GM06990 (cell line): ENCODE measurements around the gene MUSTN1.

Experiments
- DNase-seq: peaks from one replicate; pipeline ENCODE4 v3.0.0-alpha.2; 2011; ENCODE audit not compliant: insufficient read length; ENCODE audit errors: extremely low read depth
- H3K27me3 ChIP-seq: replicated peaks from 2 replicates; pipeline ENCODE4 v1.6.0; 2011; ENCODE audit warnings: low read length; ENCODE audit not compliant: control insufficient read depth, insufficient read depth
- H3K36me3 ChIP-seq: 2 replicates; pipeline ENCODE4 v1.5.1; 2011; ENCODE audit warnings: low read length; ENCODE audit not compliant: control insufficient read depth, insufficient read depth
- H3K4me3 ChIP-seq: replicated peaks from 2 replicates; pipeline ENCODE4 v1.5.1; 2011; ENCODE audit warnings: low read depth, mild to moderate bottlenecking, control low read depth, low read length
- TF ChIP-seq, protein P1 (sequence below): IDR thresholded peaks from 2 replicates; pipeline ENCODE4 v1.5.1; 2011; ENCODE audit warnings: low read length, control low read depth, mild to moderate bottlenecking, inconsistent platforms; ENCODE audit not compliant: insufficient read depth, poor library complexity, severe bottlenecking

Gene MUSTN1

DNA sequence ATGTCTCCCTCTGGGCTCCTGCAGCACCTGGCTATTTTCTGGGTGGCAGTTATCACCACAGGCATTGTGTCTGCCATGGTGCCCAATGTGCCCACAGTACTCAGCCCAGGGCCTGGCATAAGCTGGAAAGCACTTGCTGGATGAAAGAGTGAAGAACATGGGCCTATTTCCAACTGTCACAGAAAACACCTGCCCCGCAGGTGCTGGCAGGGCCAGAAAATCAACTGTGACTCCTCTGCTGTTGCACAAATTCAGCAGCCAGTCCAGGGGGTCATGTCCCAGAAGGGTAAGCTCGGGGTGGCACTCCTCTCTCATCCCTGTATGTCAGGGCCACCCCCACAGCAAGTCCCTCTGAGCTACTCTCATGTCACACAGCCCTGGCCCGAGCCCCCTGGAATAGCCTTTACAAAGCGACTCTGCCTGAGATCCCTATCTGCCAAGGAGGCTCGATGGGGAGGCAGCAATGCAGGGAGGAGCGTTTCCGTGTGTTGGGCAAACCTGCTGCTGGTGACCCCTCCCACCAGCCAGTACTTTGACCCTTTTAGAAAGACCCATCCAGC lies 23.3 kb downstream of the MUSTN1 start:
- H3K4me3 ChIP-seq, result no peak overlapping the region
- H3K36me3 ChIP-seq, result no peaks in the 10 kb centered on the region
- TF ChIP-seq, protein P1, sequence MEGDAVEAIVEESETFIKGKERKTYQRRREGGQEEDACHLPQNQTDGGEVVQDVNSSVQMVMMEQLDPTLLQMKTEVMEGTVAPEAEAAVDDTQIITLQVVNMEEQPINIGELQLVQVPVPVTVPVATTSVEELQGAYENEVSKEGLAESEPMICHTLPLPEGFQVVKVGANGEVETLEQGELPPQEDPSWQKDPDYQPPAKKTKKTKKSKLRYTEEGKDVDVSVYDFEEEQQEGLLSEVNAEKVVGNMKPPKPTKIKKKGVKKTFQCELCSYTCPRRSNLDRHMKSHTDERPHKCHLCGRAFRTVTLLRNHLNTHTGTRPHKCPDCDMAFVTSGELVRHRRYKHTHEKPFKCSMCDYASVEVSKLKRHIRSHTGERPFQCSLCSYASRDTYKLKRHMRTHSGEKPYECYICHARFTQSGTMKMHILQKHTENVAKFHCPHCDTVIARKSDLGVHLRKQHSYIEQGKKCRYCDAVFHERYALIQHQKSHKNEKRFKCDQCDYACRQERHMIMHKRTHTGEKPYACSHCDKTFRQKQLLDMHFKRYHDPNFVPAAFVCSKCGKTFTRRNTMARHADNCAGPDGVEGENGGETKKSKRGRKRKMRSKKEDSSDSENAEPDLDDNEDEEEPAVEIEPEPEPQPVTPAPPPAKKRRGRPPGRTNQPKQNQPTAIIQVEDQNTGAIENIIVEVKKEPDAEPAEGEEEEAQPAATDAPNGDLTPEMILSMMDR, result no peak
- no peak for DNase-seq
- H3K27me3 ChIP-seq, result no peaks in the 10 kb centered on the region

DNA sequence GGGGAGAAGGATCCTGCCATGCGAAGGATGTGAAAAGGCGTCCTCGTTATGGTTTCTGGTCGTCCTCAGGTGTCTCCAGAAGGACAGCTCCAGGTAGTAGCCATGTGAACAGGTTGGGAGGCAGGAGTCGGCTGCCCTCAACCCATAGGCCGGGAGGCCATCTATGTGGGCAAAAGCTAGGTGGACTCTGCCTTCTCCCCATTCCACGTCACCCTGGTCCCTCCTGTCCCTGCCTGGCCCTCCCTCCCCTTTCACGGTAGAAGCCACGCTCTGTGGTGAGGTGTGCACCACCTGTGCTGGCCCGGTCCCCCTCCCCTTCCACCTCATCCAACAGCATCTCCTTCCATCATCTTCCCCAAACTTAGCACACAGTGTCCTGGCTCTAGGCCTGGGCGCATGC lies 23.9 kb downstream of the MUSTN1 start:
- no peak for DNase-seq
- H3K4me3 ChIP-seq, result no peak overlapping the region
- H3K36me3 ChIP-seq, result no peaks in the 10 kb centered on the region
- TF ChIP-seq, protein P1, result no peak
- H3K27me3 ChIP-seq, result no peaks in the 10 kb centered on the region

DNA sequence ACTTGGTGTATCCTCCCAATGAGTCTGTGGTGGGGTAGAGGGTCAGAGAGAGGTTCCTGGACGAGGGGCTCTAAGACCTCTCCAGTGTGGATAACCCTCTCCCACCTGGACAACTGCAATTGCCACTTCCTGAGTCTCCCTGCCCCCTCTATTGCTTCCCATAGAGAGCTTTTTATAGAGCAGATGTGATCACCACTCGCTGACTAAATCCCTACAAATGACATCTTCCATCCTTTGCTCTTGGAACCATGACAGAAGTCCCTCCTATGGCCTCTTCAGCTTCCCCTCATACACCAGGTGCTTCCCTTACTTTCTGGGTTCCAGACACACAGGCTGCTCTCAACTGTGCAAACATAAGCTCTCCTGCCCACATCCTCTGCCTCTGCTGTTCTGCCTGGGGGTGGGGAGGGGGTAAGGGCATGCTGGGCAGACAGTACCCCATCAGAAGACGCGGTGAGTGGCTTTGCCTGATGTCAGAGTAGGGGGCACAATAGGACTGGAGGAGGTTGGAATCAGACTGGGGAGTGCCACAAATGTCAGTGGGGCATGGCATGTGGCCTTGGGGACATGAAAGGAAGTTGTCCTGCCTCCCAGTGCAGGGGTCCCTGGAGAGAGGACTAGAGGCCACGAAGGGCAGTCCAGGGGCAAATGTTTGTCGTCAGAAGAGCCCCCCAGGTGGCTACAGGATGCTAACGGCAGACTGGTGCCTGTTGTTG lies 25.0 kb downstream of the MUSTN1 start:
- H3K4me3 ChIP-seq, result no peak overlapping the region
- no peak for DNase-seq
- TF ChIP-seq, protein P1, result no peak
- no peaks in the 10 kb centered on the region for H3K36me3 ChIP-seq
- no peaks in the 10 kb centered on the region for H3K27me3 ChIP-seq

DNA sequence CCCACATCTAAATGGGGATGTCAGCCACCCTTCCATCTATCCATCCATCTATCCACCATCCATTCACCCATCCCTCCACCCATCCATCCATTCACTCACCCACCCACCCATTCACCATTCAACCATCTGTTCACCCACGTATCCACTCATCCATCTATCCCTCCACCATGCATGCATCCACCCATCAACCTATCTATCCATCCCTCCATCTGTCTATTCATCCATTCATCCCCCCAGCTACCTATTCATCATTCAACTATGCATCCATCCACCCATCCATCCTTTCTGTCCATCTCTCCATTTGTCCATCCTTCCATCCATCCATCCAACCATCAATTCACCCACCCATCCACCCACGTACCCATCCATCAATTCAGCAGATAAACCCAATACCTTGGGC lies 25.7 kb downstream of the MUSTN1 start:
- H3K27me3 ChIP-seq, result no peaks in the 10 kb centered on the region
- H3K36me3 ChIP-seq, result no peaks in the 10 kb centered on the region
- DNase-seq, result no peak
- H3K4me3 ChIP-seq, result no peak overlapping the region
- TF ChIP-seq, protein P1, result no peak

DNA sequence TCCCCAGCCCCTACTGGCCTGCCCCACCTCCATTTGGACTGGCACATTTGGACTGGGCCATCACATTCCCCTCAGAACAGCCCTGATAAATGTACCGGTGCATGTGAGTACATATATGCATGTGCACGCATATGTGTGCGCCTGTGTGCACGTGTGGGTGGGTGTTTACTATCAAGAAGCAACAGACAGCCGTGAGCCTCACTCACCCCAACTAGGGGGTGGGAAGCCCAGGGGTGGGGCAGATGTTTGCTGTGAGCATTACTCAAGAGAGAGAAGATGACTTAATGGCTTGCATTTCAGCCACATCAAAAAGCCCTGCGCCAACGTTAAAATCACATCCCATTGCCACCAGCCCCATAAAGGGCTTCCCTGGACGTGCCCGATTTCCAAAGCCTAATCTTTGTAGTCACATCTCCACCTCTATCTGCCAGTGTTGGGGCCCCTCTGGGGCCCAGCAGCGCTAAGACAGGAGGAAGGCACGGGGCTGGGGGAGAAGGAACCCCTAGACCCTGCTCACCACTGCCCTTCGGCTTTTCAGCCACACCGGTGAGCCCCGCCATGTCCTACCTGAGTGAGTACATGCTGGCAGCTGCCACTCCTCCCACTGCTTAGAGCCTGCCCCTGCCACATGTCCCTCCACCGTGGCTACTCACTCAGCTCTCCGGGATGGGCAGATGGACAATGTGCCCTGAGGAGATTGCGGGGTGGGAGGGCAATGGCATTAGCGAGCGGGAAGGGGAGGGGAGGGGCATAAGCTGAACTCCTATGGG lies 29.4 kb downstream of the MUSTN1 start:
- TF ChIP-seq, protein P1, result no peak
- Histone ChIP-seq H3K27me3 (no peaks in the 10 kb centered on the region), H3K36me3 (no peaks in the 10 kb centered on the region), H3K4me3 (no peak overlapping the region)
- DNase-seq, result no peak
